ENCODE data around the gene SP5.

DNA sequence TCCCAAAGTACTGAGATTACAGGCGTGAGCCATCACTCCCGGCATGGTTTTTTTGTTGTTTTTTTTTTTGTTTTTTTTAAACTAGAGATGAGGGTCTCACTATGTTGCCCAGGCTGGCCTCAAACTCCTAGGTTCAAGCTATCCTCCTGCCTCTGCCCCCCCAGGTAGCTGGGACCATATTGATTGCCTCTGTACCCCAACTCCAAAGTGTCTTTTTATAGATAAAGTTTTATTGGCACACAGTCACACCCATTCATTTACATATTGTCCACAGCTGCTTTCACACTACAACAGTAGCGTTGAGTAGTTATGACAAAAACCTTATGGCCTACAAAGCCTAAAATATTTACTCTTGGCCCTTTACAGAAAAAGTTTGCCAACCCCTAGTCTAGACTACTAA, 45.2 kb upstream of the SP5 start:
- no peak for TF ChIP-seq POLR2A (IDR thresholded peaks at IDR 0.05)
- TF ChIP-seq, protein P1, sequence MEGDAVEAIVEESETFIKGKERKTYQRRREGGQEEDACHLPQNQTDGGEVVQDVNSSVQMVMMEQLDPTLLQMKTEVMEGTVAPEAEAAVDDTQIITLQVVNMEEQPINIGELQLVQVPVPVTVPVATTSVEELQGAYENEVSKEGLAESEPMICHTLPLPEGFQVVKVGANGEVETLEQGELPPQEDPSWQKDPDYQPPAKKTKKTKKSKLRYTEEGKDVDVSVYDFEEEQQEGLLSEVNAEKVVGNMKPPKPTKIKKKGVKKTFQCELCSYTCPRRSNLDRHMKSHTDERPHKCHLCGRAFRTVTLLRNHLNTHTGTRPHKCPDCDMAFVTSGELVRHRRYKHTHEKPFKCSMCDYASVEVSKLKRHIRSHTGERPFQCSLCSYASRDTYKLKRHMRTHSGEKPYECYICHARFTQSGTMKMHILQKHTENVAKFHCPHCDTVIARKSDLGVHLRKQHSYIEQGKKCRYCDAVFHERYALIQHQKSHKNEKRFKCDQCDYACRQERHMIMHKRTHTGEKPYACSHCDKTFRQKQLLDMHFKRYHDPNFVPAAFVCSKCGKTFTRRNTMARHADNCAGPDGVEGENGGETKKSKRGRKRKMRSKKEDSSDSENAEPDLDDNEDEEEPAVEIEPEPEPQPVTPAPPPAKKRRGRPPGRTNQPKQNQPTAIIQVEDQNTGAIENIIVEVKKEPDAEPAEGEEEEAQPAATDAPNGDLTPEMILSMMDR (IDR thresholded peaks at IDR 0.05), result no peak

All from esophagus squamous epithelium (tissue), 4 donors.